Suprapubic skin (tissue), 4 donors: ENCODE data around the gene CACNG6. TPM values are rescaled to one million over a fixed set of nuclear protein-coding genes. Genes with fewer than 3 reads are reported as not detected.

Experiments
- DNase-seq, 2 donors: peaks; one replicate each; pipeline ENCODE4 v3.0.0-alpha.2; 2019; ENCODE audit warnings: low spot score in 2 of 2
- H3K27ac ChIP-seq: fragments of 200-600 bp; sonication (generic); one replicate; pipeline ENCODE4 v1.5.1; 2019
- H3K27me3 ChIP-seq: fragments of 200-600 bp; sonication (generic); one replicate; pipeline ENCODE4 v1.5.1; 2019
- H3K36me3 ChIP-seq: fragments of 200-600 bp; sonication (generic); one replicate; pipeline ENCODE4 v1.5.1; 2019
- H3K4me1 ChIP-seq: fragments of 200-600 bp; sonication (generic); one replicate; pipeline ENCODE4 v1.5.1; 2019
- H3K4me3 ChIP-seq: fragments of 200-600 bp; sonication (generic); one replicate; pipeline ENCODE4 v1.5.1; 2019; ENCODE audit warnings: mild to moderate bottlenecking
- H3K9me3 ChIP-seq: fragments of 200-600 bp; sonication (generic); one replicate; pipeline ENCODE4 v1.5.1; 2019
- EP300 ChIP-seq: sonication (generic); formaldehyde crosslinking; IDR thresholded peaks from one replicate; pipeline ENCODE4 v1.6.1; 2017; ENCODE audit warnings: antibody characterized with exemption
- POLR2A ChIP-seq, 2 donors: fragments of 450-650 bp; IDR thresholded peaks; one replicate each; pipeline ENCODE4 v1.6.1; 2017; ENCODE audit warnings: antibody characterized with exemption in 2 of 2, mild to moderate bottlenecking in 2 of 2, moderate library complexity in 2 of 2
- POLR2AphosphoS5 ChIP-seq, 3 donors: sonication (generic); formaldehyde crosslinking; IDR thresholded peaks; one replicate each; pipeline ENCODE4 v1.6.1; 2017; ENCODE audit warnings: antibody characterized with exemption in 3 of 3
- WGBS: methylation state at CpG from one replicate; pipeline ENCODE4 v1.1.5; 2018; 5-methylcytosine and 5-hydroxymethylcytosine counted together
- total RNA-seq, 4 donors: library from RNA; depleted of rRNA; stranded (reverse); fragments of >200 nt; gene quantifications; one replicate each; pipeline ENCODE4 v1.1.0, GENCODE V29; 2016
- TF ChIP-seq, protein P1 (sequence below), 2 donors: fragments of 200-600 bp in 1 of 2; fragments of 450-650 bp in 1 of 2; sonication (generic) in 1 of 2; IDR thresholded peaks; one replicate each; pipeline ENCODE4 v1.5.1; 2016 to 2019; ENCODE audit warnings: antibody characterized with exemption in 2 of 2, mild to moderate bottlenecking in 1 of 2, moderate library complexity in 1 of 2

Gene CACNG6, protein sequence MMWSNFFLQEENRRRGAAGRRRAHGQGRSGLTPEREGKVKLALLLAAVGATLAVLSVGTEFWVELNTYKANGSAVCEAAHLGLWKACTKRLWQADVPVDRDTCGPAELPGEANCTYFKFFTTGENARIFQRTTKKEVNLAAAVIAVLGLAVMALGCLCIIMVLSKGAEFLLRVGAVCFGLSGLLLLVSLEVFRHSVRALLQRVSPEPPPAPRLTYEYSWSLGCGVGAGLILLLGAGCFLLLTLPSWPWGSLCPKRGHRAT
- not detected for total RNA-seq

- no peak for DNase-seq
- WGBS = 4% methylated on average over 57 of the region's 66 CpGs
- peaks cover 8% of the 10 kb centered on the region for H3K4me1 ChIP-seq
- TF ChIP-seq EP300 = no peak
- no peak for TF ChIP-seq POLR2A (IDR thresholded peaks at IDR 0.05)
- TF ChIP-seq, protein P1, sequence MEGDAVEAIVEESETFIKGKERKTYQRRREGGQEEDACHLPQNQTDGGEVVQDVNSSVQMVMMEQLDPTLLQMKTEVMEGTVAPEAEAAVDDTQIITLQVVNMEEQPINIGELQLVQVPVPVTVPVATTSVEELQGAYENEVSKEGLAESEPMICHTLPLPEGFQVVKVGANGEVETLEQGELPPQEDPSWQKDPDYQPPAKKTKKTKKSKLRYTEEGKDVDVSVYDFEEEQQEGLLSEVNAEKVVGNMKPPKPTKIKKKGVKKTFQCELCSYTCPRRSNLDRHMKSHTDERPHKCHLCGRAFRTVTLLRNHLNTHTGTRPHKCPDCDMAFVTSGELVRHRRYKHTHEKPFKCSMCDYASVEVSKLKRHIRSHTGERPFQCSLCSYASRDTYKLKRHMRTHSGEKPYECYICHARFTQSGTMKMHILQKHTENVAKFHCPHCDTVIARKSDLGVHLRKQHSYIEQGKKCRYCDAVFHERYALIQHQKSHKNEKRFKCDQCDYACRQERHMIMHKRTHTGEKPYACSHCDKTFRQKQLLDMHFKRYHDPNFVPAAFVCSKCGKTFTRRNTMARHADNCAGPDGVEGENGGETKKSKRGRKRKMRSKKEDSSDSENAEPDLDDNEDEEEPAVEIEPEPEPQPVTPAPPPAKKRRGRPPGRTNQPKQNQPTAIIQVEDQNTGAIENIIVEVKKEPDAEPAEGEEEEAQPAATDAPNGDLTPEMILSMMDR (IDR thresholded peaks at IDR 0.05) = no peak
- no peak for TF ChIP-seq POLR2AphosphoS5 (IDR thresholded peaks at IDR 0.05)
- no peak within 1 kb of the TSS for H3K27ac ChIP-seq
- H3K27me3 ChIP-seq = peaks cover 70% of the 10 kb centered on the region
- H3K4me3 ChIP-seq = peak within 1 kb of the TSS; percentile 47
- no peaks in the 10 kb centered on the region for H3K9me3 ChIP-seq
- no peaks in the 10 kb centered on the region for H3K36me3 ChIP-seq
These were observed at the start of gene CACNG6 for GRCh38 chr19:53991224-53992113. Gene CACNG6, plus strand, starts transcription at chr19:53991637. Its CDS starts 1,241 bp downstream, at chr19:53992878.

- peaks cover 66% of the 10 kb centered on the region for H3K27me3 ChIP-seq
- no peaks in the 10 kb centered on the region for H3K36me3 ChIP-seq
- WGBS = 5% methylated on average over 32 of the region's 55 CpGs
- no peak for TF ChIP-seq POLR2AphosphoS5 (IDR thresholded peaks at IDR 0.05)
- no peak for TF ChIP-seq EP300
- TF ChIP-seq, protein P1 (IDR thresholded peaks at IDR 0.05) = no peak
- no peak for TF ChIP-seq POLR2A (IDR thresholded peaks at IDR 0.05)
- no peak overlapping the region for H3K4me3 ChIP-seq
- no peaks in the 10 kb centered on the region for H3K4me1 ChIP-seq
- no peak overlapping the region for H3K27ac ChIP-seq
- H3K9me3 ChIP-seq = no peaks in the 10 kb centered on the region
- no peak for DNase-seq
These were observed 49.2 kb upstream of the CACNG6 start for GRCh38 chr19:53942001-53942786.

- H3K27me3 ChIP-seq = peaks cover 65% of the 10 kb centered on the region
- no peak overlapping the region for H3K27ac ChIP-seq
- WGBS = 85% methylated on average over 4 of the region's 4 CpGs
- no peaks in the 10 kb centered on the region for H3K36me3 ChIP-seq
- H3K9me3 ChIP-seq = no peaks in the 10 kb centered on the region
- H3K4me3 ChIP-seq = no peak overlapping the region
- TF ChIP-seq, protein P1 (IDR thresholded peaks at IDR 0.05) = no peak
- TF ChIP-seq POLR2AphosphoS5 (IDR thresholded peaks at IDR 0.05) (no peak), EP300 (no peak), POLR2A (IDR thresholded peaks at IDR 0.05) (no peak)
- H3K4me1 ChIP-seq = no peaks in the 10 kb centered on the region
- no peak for DNase-seq
These were observed 47.0 kb upstream of the CACNG6 start for GRCh38 chr19:53944416-53944815.

GRCh38 chr19:53944933-53945332 is 46.5 kb upstream of the CACNG6 start:
- no peaks in the 10 kb centered on the region for H3K36me3 ChIP-seq
- TF ChIP-seq, protein P1 (IDR thresholded peaks at IDR 0.05) = no peak
- TF ChIP-seq POLR2AphosphoS5 (IDR thresholded peaks at IDR 0.05) (no peak), POLR2A (IDR thresholded peaks at IDR 0.05) (no peak), EP300 (no peak)
- no peak overlapping the region for H3K27ac ChIP-seq
- H3K27me3 ChIP-seq = peaks cover 62% of the 10 kb centered on the region
- WGBS = 88% methylated on average over 4 of the region's 4 CpGs
- no peak overlapping the region for H3K4me3 ChIP-seq
- no peak for DNase-seq
- no peaks in the 10 kb centered on the region for H3K4me1 ChIP-seq
- no peaks in the 10 kb centered on the region for H3K9me3 ChIP-seq
